HG03097 (cell line): ENCODE measurements around the gene ASPM.

Experiments used
- ATAC-seq: cut with Tn5 transposase; IDR thresholded peaks from one replicate; pipeline ENCODE4 v1.9.1; 2021; ENCODE audit not compliant: unreplicated experiment, low FRiP score

ASPM gene

GRCh38 chr1:197146101-197147095 is at the start of gene ASPM:
TSS of gene ASPM (minus strand) at chr1:197146669. CDS start at chr1:197146437, 232 bp downstream.
- peak; percentile 98 for ATAC-seq

- ATAC-seq = no peak
Measured at GRCh38 chr1:197195100-197195499, 48.6 kb upstream of the ASPM start.

GRCh38 chr1:197184190-197184589 is 37.7 kb upstream of the ASPM start:
- ATAC-seq = no peak

- no peak for ATAC-seq
Measured at GRCh38 chr1:197183195-197183748, 36.8 kb upstream of the ASPM start.

GRCh38 chr1:197182716-197183115 is 36.2 kb upstream of the ASPM start:
- ATAC-seq = no peak

GRCh38 chr1:197181982-197182381 is 35.5 kb upstream of the ASPM start:
- no peak for ATAC-seq

- ATAC-seq = peak; percentile 50
Measured at GRCh38 chr1:197180252-197180878, 33.9 kb upstream of the ASPM start.

GRCh38 chr1:197178998-197179397 is 32.5 kb upstream of the ASPM start:
- no peak for ATAC-seq

GRCh38 chr1:197174818-197175217 is 28.3 kb upstream of the ASPM start:
- ATAC-seq = no peak

- no peak for ATAC-seq
Measured at GRCh38 chr1:197173571-197174507, 27.4 kb upstream of the ASPM start.

GRCh38 chr1:197171531-197171930 is 25.1 kb upstream of the ASPM start:
- ATAC-seq = no peak

GRCh38 chr1:197170538-197170937 is 24.1 kb upstream of the ASPM start:
- no peak for ATAC-seq

- ATAC-seq = no peak
Measured at GRCh38 chr1:197159461-197159860, 13.0 kb upstream of the ASPM start.

- no peak for ATAC-seq
Measured at GRCh38 chr1:197156692-197157091, 10.2 kb upstream of the ASPM start.

GRCh38 chr1:197152662-197153061 is 6.2 kb upstream of the ASPM start:
- no peak for ATAC-seq

- no peak for ATAC-seq
Measured at GRCh38 chr1:197151185-197151584, 4.7 kb upstream of the ASPM start.

- no peak for ATAC-seq
Measured at GRCh38 chr1:197150336-197151005, 4.0 kb upstream of the ASPM start.

- ATAC-seq = no peak
Measured at GRCh38 chr1:197149340-197149739, 2.9 kb upstream of the ASPM start.

GRCh38 chr1:197145446-197146024 is 934 bp downstream of the ASPM start:
- no peak for ATAC-seq
